NCI-H146 treated with DMSO at 0.1 percent for 48 hours (cell line): ENCODE measurements around the gene FCN1.

ENCODE experiments used
- DNase-seq: peaks from one replicate; lab custom pipeline; 2025; ENCODE audit not compliant: unreplicated experiment; lab: John Stamatoyannopoulos, UW

The FCN1 gene

DNA sequence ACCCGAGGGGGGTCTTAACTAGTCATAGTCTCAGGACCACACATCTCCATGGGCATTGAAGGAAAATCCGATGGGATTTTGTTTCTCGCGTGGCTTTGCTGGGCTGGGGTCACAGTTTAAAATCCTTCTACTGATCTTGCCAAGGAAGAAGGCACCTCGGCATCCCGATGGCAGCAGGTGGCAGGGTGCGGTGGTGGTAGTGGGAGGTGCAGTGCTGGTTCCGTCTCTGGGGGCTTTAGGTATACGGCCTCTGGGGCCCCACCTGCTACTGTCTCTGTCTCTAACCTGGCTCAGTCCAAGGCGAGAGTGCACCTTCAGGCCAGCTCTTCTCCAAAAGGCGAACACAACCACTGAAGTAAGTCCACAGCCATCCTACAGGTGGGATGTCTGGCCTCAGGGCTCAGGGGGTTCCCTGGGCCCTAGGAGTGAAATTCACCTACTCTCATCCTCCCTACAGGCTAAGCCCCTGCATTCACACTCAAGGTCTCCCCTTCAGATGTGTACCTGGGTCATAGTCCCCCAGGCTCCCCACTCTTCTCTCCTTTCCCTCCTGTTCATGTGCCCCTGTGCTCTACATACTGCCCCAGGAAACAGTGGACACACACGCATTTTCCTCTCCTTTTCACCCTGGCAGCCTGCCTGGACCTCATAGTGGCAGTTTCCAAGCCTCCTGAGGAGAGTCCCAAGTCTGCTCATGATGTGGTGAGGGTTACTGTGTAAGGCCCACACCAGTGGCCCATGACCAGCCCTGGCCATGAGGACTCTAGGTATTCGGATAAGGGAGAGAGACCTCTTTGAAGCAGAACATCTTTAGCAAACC, 37.8 kb downstream of the FCN1 start:
- no peak for DNase-seq

DNA sequence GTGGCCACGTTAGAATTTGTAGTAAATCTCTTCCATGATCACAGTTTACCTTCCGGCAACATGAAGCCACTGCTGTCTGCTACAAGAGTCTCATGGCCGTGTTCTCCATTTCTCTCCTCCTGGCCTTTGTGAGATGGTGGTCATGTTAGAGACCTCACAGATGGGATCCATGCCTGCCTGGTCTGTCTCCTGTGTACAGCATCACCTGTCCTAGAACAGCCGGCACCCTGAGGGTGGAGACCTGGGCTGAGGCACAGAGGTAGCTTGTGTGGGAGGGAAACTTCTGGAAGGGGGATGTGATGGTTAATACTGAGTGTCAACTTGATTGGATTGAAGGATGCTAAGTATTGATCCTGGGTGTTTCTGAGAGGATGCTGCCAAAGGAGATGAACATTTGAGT, 40.2 kb downstream of the FCN1 start:
- DNase-seq: no peak

DNA sequence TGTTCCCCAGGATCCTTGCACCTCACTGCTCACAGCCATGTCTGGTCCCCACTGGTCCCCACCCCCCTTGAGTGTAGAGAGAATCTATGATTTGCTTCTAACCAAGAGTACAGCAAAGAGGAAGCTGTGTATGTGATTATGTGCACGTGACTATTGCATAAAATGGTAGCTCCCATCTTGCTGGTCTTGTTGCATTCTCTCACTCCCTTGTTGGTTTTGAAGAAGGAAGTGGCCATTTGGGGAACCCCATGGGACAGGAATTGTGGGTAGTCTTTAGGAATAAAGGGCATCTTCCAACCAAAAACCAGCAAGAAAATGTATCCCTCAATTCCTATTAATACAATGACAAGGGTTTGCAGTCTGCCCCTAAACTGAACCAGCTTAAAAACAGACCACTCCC, 42.3 kb downstream of the FCN1 start:
- no peak for DNase-seq

DNA sequence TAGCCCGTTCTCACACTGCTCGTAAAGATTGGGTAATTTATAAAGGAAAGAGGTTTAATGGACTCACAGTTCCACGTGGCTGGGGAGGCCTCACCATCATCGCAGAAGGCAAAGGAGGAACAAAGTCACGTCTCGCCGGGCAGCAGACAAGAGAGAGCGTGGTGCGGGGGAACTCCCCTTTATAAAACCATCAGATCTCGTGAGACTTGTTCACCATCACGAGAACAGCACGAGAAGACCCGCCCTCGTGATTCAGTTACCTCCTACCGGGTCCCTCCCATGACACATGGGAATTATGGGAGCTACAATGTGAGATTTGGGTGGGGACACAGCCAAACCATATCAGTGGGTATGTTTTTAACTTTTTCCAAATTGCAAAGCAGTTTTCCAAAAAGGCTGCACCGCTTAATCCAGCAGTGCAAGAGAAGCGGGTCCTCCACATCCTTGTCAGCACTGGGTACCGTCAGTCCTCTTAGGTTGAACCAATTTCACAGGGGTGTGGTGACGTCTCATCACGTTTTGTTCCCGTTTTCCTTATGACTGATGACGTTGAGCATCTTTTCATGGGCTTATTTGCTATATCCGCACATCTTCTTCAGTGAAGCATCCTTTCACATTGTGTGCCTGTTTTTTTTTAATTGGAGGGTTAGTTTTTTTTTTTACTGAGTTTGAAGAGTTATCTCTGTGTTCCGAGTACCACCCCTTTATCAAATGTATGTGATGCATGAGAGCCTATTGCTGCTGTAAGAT, 45.1 kb downstream of the FCN1 start:
- DNase-seq: no peak

DNA sequence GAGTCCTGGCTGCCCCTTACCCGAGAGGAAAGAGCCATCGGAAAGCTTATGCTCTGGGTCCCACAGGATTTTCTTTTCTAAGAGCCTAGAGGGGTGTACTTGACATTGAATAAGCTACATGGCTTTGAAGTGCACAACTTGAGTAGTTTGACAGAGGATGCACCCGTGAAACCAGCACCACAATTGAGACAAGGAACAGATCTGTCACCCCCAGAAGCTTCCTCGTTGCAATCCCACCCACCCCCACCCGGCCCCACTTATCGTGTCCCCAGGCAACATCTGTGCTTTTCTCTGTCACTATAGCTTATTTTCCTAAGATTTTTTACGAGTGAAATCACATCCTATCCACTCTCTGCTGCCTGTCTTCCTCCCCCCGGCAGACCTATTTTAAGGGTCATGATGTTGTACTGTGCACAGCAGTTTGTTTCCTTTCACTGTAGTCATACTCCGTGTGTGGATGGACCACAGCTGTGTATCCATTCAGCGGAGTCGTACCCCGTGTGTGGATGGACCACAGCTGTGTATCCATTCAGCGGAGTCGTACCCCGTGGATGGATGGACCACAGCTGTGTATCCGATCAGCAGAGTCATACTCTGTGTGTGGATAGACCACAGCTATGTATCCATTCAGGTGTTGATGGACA, 45.9 kb downstream of the FCN1 start:
- no peak for DNase-seq

DNA sequence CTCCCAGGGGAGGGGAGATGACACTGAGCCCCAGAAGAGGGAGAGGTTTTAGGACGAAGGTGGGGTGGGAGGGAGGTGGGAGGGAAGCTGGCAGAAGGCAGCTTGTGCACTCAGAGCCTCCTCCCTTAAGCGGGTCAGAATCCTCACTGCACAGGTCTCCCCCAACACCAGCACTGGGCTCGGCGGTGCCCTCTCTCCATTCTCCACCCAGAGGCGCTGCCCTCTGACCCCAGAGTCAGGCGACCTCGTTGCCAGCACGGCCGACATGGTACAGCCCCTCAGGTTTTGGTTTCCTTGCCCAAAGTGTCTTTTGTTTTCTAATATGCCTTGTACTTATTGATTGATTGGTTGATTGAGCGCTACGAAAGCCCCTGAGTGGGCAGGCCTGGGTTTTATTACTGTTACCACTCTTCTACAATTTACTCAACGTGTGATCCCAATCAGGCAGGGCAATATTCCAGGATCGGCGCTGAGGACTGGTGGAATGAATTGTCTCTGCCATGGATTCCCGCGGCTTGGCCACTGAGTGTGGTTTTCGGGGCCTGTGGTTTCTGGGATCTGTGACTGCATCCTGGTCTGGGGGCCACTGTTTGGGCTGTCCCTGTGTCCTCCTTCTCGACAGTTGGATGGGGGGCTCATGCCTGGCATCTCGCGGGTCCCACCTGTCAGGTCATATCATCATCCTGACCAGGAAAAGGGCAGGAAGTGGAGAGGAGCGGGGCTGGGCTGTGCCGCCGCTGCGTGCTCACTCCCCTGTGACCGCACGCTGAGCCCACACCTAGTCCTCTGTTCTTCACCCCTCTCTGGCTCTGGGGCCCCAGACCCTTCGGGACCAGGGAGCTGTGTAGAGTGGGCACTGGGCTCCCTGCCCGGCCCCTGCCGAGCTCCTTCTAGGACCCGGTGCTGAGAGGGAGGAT, 46.7 kb downstream of the FCN1 start:
- DNase-seq: no peak

DNA sequence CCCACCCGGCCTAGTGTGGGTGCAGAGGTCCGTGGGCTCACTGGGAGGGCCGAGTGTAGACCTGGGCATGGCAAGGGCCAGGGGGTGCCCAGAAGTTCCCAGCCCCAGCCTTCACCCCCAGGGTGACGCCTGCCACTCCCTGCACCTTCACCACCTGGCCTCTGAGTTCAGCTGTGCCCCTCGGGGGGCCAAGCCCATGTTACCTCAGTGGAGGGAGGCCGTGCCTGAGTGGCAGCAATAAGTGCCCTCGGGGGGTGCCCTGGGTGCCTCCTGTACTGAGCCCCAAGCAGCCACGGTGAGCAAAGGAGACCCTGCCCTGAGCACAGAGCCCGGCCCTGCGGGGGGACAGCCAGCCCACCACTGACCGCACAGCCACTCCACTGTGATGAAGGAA, 47.4 kb downstream of the FCN1 start:
- no peak for DNase-seq

DNA sequence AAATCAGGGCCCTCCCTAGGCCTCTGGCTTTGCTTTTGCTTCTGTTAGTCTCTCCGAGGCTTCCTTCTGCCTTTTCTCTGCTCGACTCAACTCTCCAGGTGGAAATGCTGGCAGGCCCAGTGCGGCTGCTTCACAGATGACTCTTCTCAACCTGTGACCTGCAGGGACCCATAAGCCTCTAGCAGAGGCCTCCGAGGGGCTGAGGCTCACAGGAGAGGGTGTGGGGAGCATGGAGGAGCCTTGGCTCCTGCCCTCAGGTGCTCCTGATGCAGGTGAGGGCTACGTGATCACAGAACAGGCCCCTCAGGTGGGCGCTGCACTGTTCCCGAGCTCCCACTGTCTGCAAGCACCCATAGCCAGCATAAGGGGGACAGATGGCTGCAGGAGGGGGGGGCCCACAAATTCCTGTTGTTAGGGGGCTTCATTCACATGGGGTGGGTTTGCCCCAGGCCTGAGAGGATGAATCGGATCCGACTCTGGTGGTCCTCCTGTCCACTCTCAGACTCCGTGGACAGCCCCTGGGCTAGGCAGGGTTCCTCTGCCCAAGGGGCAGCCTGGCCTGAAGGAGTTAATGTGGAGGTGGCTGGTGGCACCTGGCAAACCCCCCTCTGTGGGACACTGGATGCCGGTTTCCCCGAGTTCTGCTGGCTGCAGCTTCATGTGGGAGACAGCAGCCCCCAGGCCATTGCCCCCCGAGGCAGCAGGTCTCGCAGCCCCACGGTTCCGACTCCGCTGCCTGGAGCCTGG, 48.0 kb downstream of the FCN1 start:
- DNase-seq: no peak

DNA sequence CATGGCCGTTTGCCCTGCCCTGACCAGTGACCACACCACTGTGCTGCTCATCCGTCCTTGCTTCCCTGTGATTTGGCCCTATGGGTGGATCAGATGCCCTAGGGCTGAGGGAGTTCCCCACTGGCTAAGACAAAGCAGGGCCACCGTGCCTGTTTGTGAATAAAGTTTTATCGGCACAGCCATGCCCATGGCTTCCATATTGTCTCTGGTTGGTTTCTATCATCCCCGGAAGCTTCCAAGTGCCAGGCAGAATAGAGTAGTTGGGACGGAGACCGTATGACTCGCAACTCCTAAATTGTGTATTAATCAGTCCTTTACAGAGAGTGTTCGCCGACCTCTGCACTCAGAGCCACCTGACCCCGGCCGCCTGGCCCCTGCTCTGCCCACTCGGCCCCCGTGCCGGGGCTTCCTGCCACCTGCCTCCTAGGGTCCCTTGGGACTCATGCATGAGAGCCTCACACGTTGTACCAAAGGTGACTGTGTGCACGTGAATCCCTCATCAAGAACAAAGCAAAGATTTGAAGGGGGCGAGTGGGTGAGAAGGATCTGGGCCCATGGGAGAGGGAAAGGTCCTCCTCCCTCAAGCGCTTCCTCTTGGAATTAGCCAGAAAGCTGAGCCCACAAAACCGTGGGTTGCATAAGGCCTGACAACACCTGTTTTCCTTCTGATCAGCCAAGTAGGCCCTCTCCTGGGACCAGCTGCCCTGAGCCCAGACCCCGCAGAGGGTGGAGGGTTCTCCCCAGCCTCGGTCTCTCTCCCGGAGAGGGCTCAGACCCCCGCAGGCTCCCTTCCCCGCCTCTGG, 48.8 kb downstream of the FCN1 start:
- no peak for DNase-seq

DNA sequence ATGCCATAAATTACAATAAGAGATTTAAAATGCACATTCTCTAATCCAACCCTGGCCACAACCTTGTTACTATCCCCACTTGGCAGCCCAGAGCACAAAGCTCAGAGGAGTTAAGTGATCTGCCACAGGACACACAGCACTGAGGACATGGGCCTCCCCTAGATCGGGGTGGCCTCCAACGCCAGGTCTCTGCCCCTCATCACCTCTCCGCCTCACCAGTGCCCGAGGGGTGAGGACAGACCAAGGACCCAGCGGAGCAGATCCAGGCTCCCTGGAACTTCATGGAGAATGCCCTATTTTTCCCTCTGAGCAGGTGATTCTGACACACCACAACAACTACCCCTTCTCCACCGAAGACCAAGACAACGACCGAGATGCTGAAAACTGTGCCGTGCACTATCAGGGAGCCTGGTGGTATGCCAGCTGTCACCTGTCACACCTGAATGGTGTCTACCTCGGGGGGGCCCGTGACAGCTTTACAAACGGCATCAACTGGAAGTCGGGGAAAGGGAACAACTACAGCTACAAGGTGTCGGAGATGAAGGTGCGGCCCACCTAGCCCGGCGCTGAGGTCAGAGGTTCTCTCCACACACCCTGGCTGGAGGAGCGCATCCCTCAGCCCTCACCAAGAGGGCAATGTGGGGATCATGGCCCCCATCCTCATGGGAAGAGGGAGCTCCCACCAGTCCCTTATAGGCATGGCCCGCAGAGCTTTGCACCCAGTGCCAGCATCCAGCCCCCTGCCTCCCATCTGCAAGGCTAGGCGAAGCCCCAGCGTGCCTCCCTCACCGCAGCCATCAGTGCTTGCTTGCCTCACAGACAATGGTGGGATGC, 49.6 kb downstream of the FCN1 start:
- no peak for DNase-seq

DNA sequence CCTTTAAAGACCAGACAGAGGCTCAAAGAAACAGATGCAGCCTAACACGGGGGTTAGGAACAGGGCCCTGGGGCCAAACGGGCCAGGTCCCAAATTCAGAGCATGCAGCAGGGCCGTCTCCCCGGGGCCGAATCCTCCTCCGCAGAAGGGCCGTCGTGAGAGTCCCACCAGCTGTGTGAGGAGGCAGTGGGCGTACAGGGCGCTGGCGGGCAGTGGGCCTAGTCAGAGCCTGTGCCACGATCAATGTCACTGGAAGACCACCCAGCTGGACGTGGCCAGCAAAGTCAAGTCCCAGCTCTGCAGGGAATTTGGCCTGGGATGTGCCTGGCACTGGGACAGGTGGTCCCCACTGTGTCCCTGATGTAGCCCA, 52.9 kb downstream of the FCN1 start:
- DNase-seq: no peak

DNA sequence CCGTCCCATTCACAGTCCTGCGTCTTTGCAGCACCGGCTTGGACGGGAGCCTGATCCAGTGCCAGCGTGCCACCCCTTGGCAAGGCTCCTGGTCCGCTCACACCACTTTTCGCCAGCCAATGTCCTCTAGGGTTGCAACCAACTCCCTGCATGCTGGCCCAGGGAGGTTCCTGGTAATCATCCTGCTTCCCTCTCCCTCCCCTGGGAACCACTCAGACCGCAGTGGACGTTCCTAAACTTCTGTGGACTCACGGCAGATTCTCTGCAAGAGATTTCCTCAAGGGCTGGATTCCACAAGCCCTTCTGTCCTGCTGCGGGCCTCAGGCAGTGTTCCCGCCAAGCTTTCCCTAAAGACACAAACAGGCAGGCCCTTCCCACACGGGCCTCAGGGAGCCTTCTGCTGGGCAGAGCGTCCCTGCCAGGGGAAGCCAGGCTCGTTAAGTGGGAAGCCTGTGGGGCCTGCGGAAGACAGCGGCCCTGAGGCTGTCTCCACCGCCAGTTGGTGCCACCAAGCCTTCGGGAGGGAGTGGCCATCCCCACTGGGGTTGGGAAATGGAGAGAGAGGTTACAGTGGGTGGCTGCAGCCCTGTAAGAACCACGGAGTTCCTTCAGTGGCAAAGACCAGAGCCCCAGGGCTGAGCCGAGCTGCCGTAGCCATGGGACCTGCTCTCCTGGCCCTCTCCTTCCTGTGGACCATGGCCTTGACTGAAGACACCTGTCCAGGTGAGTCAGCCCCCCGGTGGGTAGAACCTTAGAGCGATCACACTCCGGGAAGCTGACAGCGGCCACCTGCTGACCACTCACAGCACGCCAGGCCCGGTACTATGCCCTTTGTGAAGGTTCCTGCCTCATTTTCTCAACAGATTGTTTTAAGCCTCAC, 53.5 kb downstream of the FCN1 start:
- DNase-seq: no peak

DNA sequence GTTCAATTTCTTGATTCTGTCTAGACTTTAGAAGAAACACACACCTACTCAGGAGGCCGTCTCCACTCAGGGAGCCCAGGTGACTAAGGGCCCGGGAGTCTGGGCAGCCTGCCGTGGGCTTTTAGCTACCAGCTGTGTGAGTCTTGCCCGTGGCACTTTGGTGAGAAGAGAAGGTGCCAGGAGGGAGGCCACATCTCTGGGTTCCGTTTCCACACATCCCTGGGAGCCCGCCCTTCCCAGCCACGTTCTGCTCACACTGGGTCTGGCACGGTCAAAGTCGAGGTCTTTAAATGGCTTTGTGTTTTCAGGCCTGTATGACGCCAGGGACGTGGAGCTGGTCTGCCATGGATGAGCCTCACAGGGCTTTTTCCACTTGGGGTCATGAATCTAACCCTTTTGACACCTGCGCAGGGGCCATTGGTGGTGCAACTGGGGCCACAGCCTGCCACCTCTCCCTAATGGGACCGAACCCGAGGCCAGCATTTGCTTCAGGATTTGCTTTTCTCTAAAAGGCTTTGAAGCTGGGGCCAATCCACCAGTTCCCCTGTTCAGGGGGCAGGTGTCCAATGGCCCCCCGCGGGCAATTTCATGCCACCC, 54.3 kb downstream of the FCN1 start:
- no peak for DNase-seq

DNA sequence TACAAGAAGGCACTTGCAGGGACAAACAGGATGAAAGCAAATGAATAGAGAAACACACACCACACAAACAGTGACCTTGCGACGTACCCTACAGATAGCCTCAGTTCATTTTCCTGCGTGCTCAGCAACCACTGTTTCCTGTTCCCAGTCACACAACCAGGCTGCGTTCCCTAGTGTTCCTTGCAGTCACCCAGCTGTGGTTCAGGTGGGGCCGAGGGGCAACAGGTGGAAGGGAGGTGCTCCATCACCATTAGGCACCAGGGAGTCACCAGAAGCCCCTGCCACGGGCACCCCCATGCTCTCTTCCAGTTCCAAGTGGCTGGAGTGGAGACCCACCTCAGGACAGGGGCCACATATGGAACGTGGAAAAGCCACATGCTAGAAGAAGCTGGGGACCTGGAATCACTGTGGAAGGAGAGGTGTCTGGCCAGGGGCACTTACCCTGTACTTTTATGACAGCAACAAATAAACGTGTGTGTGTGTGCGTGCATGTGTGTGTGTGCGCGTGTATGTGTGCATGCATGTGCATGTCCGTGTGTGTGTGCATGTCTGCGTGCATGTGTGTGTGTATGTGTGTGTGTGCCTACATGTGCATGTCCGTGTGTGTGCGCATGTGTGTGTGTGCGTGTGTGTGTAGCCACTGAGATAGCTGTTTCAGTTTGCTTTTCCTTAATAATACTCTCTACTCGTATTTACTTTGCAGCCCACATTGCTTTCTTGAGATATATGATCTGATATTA, 55.9 kb downstream of the FCN1 start:
- no peak for DNase-seq

DNA sequence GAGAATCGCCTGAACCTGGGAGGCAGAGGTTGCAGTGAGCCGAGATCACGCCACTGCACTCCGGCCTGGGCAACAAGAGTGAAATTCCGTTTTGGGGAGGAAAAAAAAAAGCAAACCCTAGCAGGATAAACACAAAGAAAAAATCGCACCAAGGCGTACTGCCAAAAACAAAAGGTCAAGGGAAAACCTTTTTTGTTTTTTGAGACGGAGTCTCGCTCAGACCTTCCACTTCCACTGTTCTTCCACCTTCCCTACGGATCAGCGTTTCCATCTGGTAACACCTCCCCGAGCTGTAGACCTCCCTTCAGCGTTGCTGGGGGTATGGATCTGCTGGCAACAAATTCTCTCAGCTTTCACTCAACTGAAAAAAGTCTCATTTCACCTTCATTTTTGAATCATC, 57.2 kb downstream of the FCN1 start:
- no peak for DNase-seq

DNA sequence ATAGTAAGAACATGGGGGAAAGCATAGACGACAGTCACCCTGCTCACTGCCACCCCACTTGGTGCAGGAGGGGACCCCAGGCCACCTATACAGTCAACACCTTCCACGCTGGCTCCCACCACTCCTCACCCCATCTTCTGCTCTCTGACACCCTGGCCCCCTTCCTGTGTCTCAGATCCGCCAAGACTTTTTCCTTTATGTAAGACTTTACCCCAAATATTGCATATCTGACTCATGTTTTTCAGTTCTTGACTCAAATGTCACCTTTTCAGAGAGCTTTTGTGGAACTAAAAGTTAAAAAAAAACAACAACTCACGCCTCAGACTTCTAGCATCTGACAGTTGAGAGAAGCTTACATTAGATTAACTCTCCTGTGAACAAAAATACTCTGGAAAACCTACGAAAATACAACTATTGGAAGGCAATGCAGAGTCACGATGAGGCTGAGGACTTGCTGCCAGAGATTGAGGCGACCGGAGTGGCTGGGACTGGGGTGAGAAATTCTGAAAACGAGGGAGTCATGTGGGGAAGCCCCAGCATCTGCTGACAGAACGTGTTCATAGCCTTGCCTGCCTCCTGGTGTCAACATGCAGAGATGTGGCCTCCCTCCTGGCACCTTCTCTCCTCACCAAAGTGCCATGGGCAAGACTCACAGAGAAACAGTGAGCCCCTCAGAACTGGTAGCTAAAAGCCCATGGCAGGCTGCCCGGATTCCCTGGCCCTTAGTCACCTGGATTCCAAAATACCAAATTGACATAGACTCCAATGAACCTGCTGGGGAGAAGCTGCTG, 59.5 kb downstream of the FCN1 start:
- DNase-seq: no peak
